RKO (cell line): ENCODE data around the gene TNS4.
A peak's percentile ranks its signal among the peaks of the same experiment; 100 is the strongest.

Experiments used
- DNase-seq: peaks from one replicate; pipeline ENCODE4 v3.0.0-alpha.2; 2016; ENCODE audit warnings: low spot score

TNS4 gene

GRCh38 chr17:40437095-40437732, 64.2 kb downstream of the TNS4 start:
- DNase-seq: no peak

- no peak for DNase-seq
Measured at GRCh38 chr17:40436636-40437035, 64.8 kb downstream of the TNS4 start.

- DNase-seq: peak; percentile 27
Measured at GRCh38 chr17:40433551-40434415, 67.6 kb downstream of the TNS4 start.

- no peak for DNase-seq
Measured at GRCh38 chr17:40432864-40433528, 68.4 kb downstream of the TNS4 start.

GRCh38 chr17:40431231-40431602, 70.2 kb downstream of the TNS4 start:
- DNase-seq: no peak

- DNase-seq: no peak
Measured at GRCh38 chr17:40430272-40431230, 70.9 kb downstream of the TNS4 start.

GRCh38 chr17:40427002-40427491, 74.4 kb downstream of the TNS4 start:
- DNase-seq: no peak
